CD4-positive, CD25-positive, alpha-beta regulatory T cell (primary cell): ENCODE data around the gene ASB10. TPM values are rescaled to one million over a fixed set of nuclear protein-coding genes. Genes with fewer than 3 reads are reported as not detected.
A peak's percentile ranks its signal among the peaks of the same experiment; 100 is the strongest.

Experiments
- ATAC-seq, 2 donors: fragments of 150-1000 bp; cut with Tn5 transposase; one replicate each; pipeline ENCODE4 v1.10.0; 2021; ENCODE audit warnings: low read depth in 2 of 2, moderate number of reproducible peaks in 2 of 2, moderate library complexity in 1 of 2
- DNase-seq, 3 donors: peaks; one replicate each; pipeline versions ENCODE4 v3.0.0 to v3.0.0-alpha.2; 2012 to 2022; ENCODE audit warnings: mixed read lengths in 1 of 3
- H3K27ac ChIP-seq: one replicate; pipeline ENCODE4 v1.7.0; 2013; ENCODE audit warnings: mild to moderate bottlenecking, low read length; ENCODE audit not compliant: insufficient read depth, poor library complexity, severe bottlenecking
- H3K27me3 ChIP-seq: one replicate; pipeline ENCODE4 v1.7.0; 2013; ENCODE audit warnings: low read length; ENCODE audit not compliant: control insufficient read depth, insufficient read depth
- H3K36me3 ChIP-seq: one replicate; pipeline ENCODE4 v1.7.0; 2013; ENCODE audit warnings: mild to moderate bottlenecking, low read length, moderate library complexity; ENCODE audit not compliant: control insufficient read depth, insufficient read depth
- H3K4me1 ChIP-seq: 2 replicates; pipeline ENCODE4 v1.7.0; 2013; ENCODE audit warnings: mild to moderate bottlenecking, low read length; ENCODE audit not compliant: insufficient read depth, control insufficient read depth, poor library complexity, severe bottlenecking
- H3K4me3 ChIP-seq: one replicate; pipeline ENCODE4 v1.7.0; 2013; ENCODE audit warnings: low read depth, mild to moderate bottlenecking, low read length, moderate library complexity
- H3K9me3 ChIP-seq, 2 experiments: 1 replicate in 1 of 2; 2 replicates in 1 of 2; pipeline ENCODE4 v1.7.0; 2013; ENCODE audit warnings: low read length in 2 of 2, mild to moderate bottlenecking in 1 of 2, moderate library complexity in 1 of 2; ENCODE audit not compliant: control insufficient read depth in 2 of 2
- H3K27ac Mint-ChIP-seq, 3 donors: one replicate each; pipeline ENCODE4 v1.8.0; 2020 to 2022; ENCODE audit warnings: mild to moderate bottlenecking in 3 of 3, mixed read lengths in 3 of 3, moderate library complexity in 2 of 3
- H3K27me3 Mint-ChIP-seq: one replicate; pipeline ENCODE4 v1.8.0; 2022; ENCODE audit warnings: mild to moderate bottlenecking, mixed read lengths
- H3K36me3 Mint-ChIP-seq: one replicate; pipeline ENCODE4 v1.8.0; 2020; ENCODE audit warnings: mixed read lengths
- H3K4me1 Mint-ChIP-seq, 4 donors: one replicate each; pipeline ENCODE4 v1.8.0; 2020 to 2022; ENCODE audit warnings: mixed read lengths in 4 of 4, mild to moderate bottlenecking in 1 of 4
- H3K4me3 Mint-ChIP-seq, 4 donors: one replicate each; pipeline ENCODE4 v1.8.0; 2020 to 2022; ENCODE audit warnings: mild to moderate bottlenecking in 4 of 4, mixed read lengths in 4 of 4, moderate library complexity in 3 of 4
- H3K9me3 Mint-ChIP-seq, 7 donors: one replicate each; pipeline ENCODE4 v1.8.0; 2020 to 2022; ENCODE audit warnings: mixed read lengths in 7 of 7, mild to moderate bottlenecking in 3 of 7, moderate library complexity in 2 of 7
- polyA plus RNA-seq, 4 donors: library from polyadenylated mRNA; unstranded; fragments of 300-500 nt; fragmentation: Illumina TruSeq; gene quantifications; one replicate each; pipeline ENCODE4 v1.2.3, GENCODE V29; 2021
- total RNA-seq: library from RNA; stranded (reverse); gene quantifications from one replicate; pipeline ENCODE4 v1.2.3, GENCODE V29; 2022

Gene ASB10
- total and polyA plus RNA-seq, 5 donors from 2014 or later, result not detected

GRCh38 chr7:151231080-151231479 lies 44.0 kb upstream of the ASB10 start:
- H3K4me3 ChIP-seq, result no peak overlapping the region
- H3K9me3 ChIP-seq, result no peaks in the 10 kb centered on the region
- ATAC-seq (no peak), DNase-seq (no peak)
- Mint-ChIP-seq H3K36me3 (peaks cover 5% of the 10 kb centered on the region), H3K27ac (no peak overlapping the region), H3K9me3 (no peaks in the 10 kb centered on the region), H3K4me1 (peaks cover 5 to 58% (median 25%) of the 10 kb centered on the region in 4 donors), H3K4me3 (peak overlapping the region; percentile 96 to 100 (median 99)), H3K27me3 (peaks cover 7% of the 10 kb centered on the region)
- H3K4me1 ChIP-seq, result peaks cover 35% of the 10 kb centered on the region
- peaks cover 8% of the 10 kb centered on the region for H3K36me3 ChIP-seq
- H3K27ac ChIP-seq, result no peak overlapping the region
- H3K27me3 ChIP-seq, result no peaks in the 10 kb centered on the region

- peaks cover 12 to 61% (median 38%) of the 10 kb centered on the region in 4 donors for H3K4me1 Mint-ChIP-seq
- peak overlapping the region in 1 of 4 donors; percentile 100 for H3K4me3 Mint-ChIP-seq
- peaks cover 19% of the 10 kb centered on the region for H3K36me3 Mint-ChIP-seq
- peaks cover 8% of the 10 kb centered on the region for H3K36me3 ChIP-seq
- no peak for ATAC-seq
- H3K27ac Mint-ChIP-seq, result no peak overlapping the region
- no peaks in the 10 kb centered on the region for H3K27me3 ChIP-seq
- no peak overlapping the region for H3K27ac ChIP-seq
- no peaks in the 10 kb centered on the region for H3K9me3 Mint-ChIP-seq
- H3K9me3 ChIP-seq, result no peaks in the 10 kb centered on the region
- H3K4me3 ChIP-seq, result no peak overlapping the region
- no peak for DNase-seq
- H3K4me1 ChIP-seq, result peaks cover 46% of the 10 kb centered on the region
- peaks cover 7% of the 10 kb centered on the region for H3K27me3 Mint-ChIP-seq
Measured at GRCh38 chr7:151229249-151229648, 42.2 kb upstream of the ASB10 start.

- DNase-seq, result no peak
- no peaks in the 10 kb centered on the region for H3K9me3 Mint-ChIP-seq
- H3K4me1 Mint-ChIP-seq, result peaks cover 12 to 54% (median 30%) of the 10 kb centered on the region in 4 donors
- Histone ChIP-seq H3K4me1 (peaks cover 36% of the 10 kb centered on the region), H3K27ac (peak overlapping the region; percentile 80), H3K36me3 (peaks cover 18% of the 10 kb centered on the region), H3K9me3 (no peaks in the 10 kb centered on the region), H3K27me3 (no peaks in the 10 kb centered on the region), H3K4me3 (peak overlapping the region; percentile 90)
- ATAC-seq, result no peak
- peak overlapping the region in 2 of 3 donors; percentile 98 to 99 for H3K27ac Mint-ChIP-seq
- peaks cover 25% of the 10 kb centered on the region for H3K36me3 Mint-ChIP-seq
- H3K27me3 Mint-ChIP-seq, result peaks cover 7% of the 10 kb centered on the region
- peak overlapping the region; percentile 89 to 100 (median 100) for H3K4me3 Mint-ChIP-seq
Measured at GRCh38 chr7:151228024-151228866, 41.2 kb upstream of the ASB10 start.

- Histone ChIP-seq H3K9me3 (no peaks in the 10 kb centered on the region), H3K27ac (peak within 1 kb of the TSS; percentile 80), H3K4me1 (peaks cover 31% of the 10 kb centered on the region), H3K27me3 (no peaks in the 10 kb centered on the region), H3K36me3 (peaks cover 29% of the 10 kb centered on the region), H3K4me3 (peak within 1 kb of the TSS; percentile 90)
- Mint-ChIP-seq H3K9me3 (no peaks in the 10 kb centered on the region), H3K4me3 (peak within 1 kb of the TSS; percentile 89 to 100 (median 100)), H3K27me3 (peaks cover 7% of the 10 kb centered on the region), H3K4me1 (peaks cover 10 to 49% (median 30%) of the 10 kb centered on the region in 4 donors), H3K27ac (peak within 1 kb of the TSS; percentile 97 to 99 (median 98)), H3K36me3 (peaks cover 34% of the 10 kb centered on the region)
- DNase-seq (peak; percentile 96 to 98 (median 98)), ATAC-seq (peak; percentile 100)
Measured at GRCh38 chr7:151226875-151227782, 40.1 kb upstream of the ASB10 start, which contains the start of gene ABCF2. Gene ABCF2, minus strand, starts transcription at chr7:151227205. Its CDS starts 747 bp downstream, at chr7:151226458.

- peak overlapping the region; percentile 80 for H3K27ac ChIP-seq
- peaks cover 36% of the 10 kb centered on the region for H3K36me3 ChIP-seq
- peaks cover 25% of the 10 kb centered on the region for H3K4me1 ChIP-seq
- Mint-ChIP-seq H3K36me3 (peaks cover 34% of the 10 kb centered on the region), H3K27me3 (peaks cover 7% of the 10 kb centered on the region), H3K4me1 (peaks cover 7 to 44% (median 27%) of the 10 kb centered on the region in 4 donors), H3K27ac (peak overlapping the region; percentile 80 to 99 (median 98)), H3K4me3 (peak overlapping the region; percentile 89 to 100 (median 100)), H3K9me3 (no peaks in the 10 kb centered on the region)
- no peaks in the 10 kb centered on the region for H3K9me3 ChIP-seq
- peak overlapping the region; percentile 90 for H3K4me3 ChIP-seq
- ATAC-seq, result no peak
- no peak for DNase-seq
- no peaks in the 10 kb centered on the region for H3K27me3 ChIP-seq
Measured at GRCh38 chr7:151226560-151226874, 39.5 kb upstream of the ASB10 start.

- peaks cover 38% of the 10 kb centered on the region for H3K36me3 ChIP-seq
- no peaks in the 10 kb centered on the region for H3K27me3 ChIP-seq
- peaks cover 25% of the 10 kb centered on the region for H3K4me1 ChIP-seq
- DNase-seq (no peak), ATAC-seq (no peak)
- peak overlapping the region in 2 of 3 donors; percentile 80 to 98 for H3K27ac Mint-ChIP-seq
- H3K27me3 Mint-ChIP-seq, result peaks cover 7% of the 10 kb centered on the region
- no peaks in the 10 kb centered on the region for H3K9me3 ChIP-seq
- H3K9me3 Mint-ChIP-seq, result no peaks in the 10 kb centered on the region
- peaks cover 34% of the 10 kb centered on the region for H3K36me3 Mint-ChIP-seq
- peaks cover 7 to 42% (median 27%) of the 10 kb centered on the region in 4 donors for H3K4me1 Mint-ChIP-seq
- H3K4me3 Mint-ChIP-seq, result peak overlapping the region; percentile 89 to 100 (median 100)
- peak overlapping the region; percentile 80 for H3K27ac ChIP-seq
- peak overlapping the region; percentile 90 for H3K4me3 ChIP-seq
Measured at GRCh38 chr7:151225948-151226510, 39.0 kb upstream of the ASB10 start.

GRCh38 chr7:151223728-151224127 lies 36.7 kb upstream of the ASB10 start:
- H3K36me3 ChIP-seq, result peaks cover 53% of the 10 kb centered on the region

More at GRCh38 chr7:151223728-151224127, 36.7 kb upstream of the ASB10 start:
- Mint-ChIP-seq H3K27ac (no peak overlapping the region), H3K9me3 (no peaks in the 10 kb centered on the region), H3K4me3 (no peak overlapping the region), H3K36me3 (peaks cover 42% of the 10 kb centered on the region), H3K27me3 (peaks cover 7% of the 10 kb centered on the region), H3K4me1 (peaks cover 7 to 41% (median 31%) of the 10 kb centered on the region in 4 donors)
- Histone ChIP-seq H3K27me3 (no peaks in the 10 kb centered on the region), H3K27ac (no peak overlapping the region), H3K4me3 (no peak overlapping the region), H3K4me1 (peaks cover 25% of the 10 kb centered on the region), H3K9me3 (no peaks in the 10 kb centered on the region)
- ATAC-seq (no peak), DNase-seq (no peak)
